AG20443 (cell line): ENCODE results near the gene TMEM270.
"Not testable (repeated sequence)": the region's sequence is repeated elsewhere in the genome, so short reads cannot be mapped to it uniquely, and the experiment has no call there.

ENCODE experiments used
- DNase-seq: peaks from one replicate; pipeline ENCODE4 v3.0.0; 2012; ENCODE audit warnings: low spot score, mixed read lengths

The TMEM270 gene

GRCh38 chr7:73861305-73861704 lies 346 bp downstream of the TMEM270 start:
- DNase-seq: no peak

GRCh38 chr7:73864981-73865711 lies 4.2 kb downstream of the TMEM270 start:
- no peak for DNase-seq

- DNase-seq: peak; percentile 81
These were observed 4.9 kb downstream of the TMEM270 start for GRCh38 chr7:73865738-73866445.

DNA sequence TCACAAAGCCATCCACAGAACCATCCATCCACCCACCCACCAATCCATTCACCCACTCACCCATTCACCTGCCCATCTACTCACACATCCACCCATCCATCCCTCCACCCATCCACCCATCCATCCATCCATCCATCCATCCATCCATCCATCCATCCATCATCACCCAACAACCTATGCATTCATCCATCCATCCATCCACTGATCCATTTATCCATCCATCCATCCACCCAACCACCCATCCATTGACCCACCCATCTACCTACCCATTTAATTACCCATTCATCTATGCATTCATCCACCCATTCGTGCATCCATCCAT lies 5.4 kb downstream of the TMEM270 start:
- DNase-seq: no peak

DNA sequence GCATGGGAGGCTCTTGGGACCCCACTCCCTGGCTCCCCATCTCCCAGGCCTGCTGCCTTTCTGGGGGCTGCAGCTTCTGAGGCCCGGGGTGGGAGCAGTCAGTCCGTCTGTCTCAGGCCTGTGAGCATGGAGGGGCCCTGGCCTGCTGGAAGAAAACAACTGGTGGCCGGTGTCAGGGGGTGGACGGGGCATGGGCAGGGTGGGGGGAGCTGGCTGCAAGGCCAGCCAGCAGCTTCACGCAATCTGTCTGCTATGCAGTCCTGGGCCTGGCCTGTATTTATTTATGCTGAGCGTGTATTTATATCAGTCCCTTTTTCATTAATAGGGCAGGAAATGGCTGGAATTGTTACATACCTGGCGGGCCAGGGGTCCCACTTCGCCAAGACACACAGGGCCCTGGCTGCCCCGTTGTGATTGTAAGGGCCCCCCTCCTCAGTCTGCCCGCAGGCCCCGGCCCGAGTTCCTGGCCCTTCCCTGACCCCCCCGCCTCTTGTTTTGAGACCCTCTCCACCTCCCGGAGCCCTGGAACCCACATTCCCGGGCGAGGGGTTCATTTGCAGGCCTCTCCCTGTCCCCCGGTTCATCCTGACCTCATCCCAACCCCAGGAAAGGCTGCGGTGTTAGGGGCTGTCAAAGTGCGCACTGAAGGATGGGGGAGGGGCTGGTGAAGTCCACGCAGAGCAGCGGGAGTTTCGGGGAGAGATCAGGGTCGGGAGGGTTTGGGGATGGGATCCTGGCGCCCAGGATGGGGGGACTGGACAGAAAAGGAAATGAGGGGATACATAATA lies 8.2 kb downstream of the TMEM270 start:
- no peak for DNase-seq

GRCh38 chr7:73870041-73870492 lies 9.1 kb downstream of the TMEM270 start:
- no peak for DNase-seq

DNA sequence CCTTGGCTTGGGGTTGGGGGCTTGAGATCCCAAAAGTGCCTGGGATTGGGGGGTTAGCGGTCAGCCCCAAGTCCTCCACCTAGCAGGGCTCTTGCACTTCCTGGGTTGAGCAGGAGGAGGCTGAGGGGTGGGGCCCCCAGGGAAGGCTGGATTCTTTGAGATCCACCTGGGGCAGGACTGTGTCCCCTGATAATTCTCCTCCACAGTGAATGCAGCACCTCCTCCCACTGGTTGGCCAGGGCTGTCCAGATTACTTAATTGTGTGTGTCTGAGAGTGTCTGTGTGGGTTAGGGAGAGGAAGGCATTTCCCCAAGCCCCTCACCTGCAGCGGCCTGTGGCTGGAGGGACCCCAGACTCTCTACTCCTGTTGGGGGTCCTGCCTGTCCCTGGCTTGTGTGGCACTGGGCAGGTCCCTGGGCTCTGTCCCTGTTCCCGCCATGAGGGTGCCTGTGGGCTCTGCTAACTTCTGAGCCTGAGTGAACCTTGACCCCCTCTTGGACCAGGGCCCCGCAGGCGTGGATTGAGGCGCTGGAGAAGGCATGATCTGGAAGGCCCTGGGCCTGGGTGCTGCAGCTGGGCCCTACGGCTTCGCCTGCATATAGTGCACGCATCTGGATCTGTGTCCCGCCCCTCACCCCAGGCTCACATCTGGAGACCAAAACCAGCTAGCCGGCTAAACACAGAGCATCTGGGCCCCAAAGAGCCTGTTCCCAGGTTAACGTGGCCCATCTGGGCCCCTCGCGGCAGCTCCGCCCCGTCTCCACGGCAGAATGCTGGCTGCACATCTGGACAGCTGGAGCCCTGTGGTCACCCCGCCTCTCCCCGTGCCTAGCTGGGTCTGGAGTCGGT lies 10.4 kb downstream of the TMEM270 start:
- peak; percentile 30 for DNase-seq

- no peak for DNase-seq
These were observed 11.3 kb downstream of the TMEM270 start for GRCh38 chr7:73872056-73872908.

DNA sequence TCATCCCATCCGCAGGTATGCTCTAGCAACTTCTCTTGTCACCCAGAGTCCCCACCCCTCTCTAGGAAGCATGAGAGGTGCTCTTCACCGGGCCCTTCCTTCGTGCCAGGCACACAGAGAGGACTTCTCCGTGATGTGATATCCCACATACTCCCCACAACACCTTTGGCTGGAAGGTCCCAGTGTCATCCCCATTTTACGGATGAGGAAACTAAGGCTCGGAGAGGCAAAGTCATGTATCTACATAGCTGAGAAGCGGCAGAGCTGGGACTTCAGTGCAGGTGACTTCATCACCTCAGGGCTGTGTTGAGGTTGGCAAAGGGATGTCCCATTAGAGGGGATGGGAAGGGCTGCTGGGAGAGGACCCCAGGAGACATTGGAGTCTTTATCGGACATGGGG lies 15.4 kb downstream of the TMEM270 start:
- no peak for DNase-seq

DNA sequence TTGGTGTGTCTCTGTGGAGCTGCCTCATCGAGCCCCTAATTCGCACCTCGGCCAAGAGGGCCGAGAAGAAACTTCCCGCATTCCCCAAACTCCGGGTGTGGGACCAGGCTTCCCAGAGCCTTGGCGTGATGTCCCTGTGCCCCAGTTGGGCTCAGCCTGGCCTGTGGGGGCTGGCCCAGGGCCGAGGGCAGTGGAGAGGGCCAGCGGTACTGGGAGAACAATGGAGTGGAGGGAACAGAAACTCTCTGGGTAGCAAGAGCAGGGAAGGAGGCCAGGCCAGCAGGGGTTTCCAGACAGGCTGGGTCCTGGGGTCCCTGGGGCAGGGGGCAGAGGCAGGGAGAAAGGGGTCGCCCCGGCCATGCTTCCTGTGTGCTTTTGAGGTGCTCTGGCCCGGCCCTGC lies 16.0 kb downstream of the TMEM270 start:
- DNase-seq: no peak

GRCh38 chr7:73879977-73880681 lies 19.2 kb downstream of the TMEM270 start:
- peak; percentile 90 for DNase-seq

GRCh38 chr7:73880755-73881328 lies 19.9 kb downstream of the TMEM270 start:
- no peak for DNase-seq

- no peak for DNase-seq
These were observed 20.5 kb downstream of the TMEM270 start for GRCh38 chr7:73881352-73882046.

DNA sequence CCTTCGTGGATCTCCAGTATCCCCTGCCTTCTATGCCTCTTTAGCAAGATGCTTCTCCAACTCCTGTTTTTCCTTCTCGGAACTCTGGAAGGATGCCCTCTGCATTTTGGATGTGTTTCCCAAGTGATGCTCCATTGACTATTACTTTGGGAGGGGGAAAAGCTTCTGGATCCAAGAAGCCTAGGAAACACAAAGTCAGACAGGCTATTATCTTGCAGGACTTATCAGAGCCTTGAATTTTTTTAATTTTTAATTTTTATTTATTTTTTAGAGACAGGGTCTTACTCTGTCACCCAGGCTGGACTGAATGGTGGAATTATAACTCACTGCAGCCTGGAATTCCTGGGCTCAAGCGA lies 21.1 kb downstream of the TMEM270 start:
- DNase-seq: no peak

DNA sequence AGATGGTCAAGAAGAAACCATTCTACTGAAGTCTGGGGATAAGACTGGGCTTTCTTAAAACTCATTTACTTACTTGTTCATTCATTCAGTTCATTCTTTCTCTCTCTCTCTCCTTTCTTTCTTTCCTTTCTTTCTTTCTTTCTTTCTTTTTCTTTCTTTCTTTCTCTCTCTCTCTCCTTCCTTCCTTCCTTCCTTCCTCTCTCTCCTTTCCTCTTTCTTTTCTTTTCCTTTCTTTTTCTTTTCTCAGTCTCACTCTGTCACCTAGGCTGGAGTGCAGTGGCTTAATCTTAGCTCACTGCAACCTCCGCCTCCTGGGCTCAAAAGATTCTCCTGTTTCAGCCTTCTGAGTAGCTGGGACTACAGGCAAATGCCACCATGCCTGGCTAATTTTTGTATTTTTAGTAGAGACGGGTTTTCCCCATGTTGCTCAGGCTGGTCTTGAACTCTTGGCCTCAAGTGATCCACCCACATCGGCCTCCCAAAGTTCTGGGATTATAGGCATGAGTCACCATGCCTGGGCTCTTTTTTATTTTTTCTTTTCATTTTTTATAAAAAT lies 24.0 kb downstream of the TMEM270 start:
- DNase-seq: not testable (repeated sequence)

- DNase-seq: no peak
These were observed 24.5 kb downstream of the TMEM270 start for GRCh38 chr7:73885433-73885974.

DNA sequence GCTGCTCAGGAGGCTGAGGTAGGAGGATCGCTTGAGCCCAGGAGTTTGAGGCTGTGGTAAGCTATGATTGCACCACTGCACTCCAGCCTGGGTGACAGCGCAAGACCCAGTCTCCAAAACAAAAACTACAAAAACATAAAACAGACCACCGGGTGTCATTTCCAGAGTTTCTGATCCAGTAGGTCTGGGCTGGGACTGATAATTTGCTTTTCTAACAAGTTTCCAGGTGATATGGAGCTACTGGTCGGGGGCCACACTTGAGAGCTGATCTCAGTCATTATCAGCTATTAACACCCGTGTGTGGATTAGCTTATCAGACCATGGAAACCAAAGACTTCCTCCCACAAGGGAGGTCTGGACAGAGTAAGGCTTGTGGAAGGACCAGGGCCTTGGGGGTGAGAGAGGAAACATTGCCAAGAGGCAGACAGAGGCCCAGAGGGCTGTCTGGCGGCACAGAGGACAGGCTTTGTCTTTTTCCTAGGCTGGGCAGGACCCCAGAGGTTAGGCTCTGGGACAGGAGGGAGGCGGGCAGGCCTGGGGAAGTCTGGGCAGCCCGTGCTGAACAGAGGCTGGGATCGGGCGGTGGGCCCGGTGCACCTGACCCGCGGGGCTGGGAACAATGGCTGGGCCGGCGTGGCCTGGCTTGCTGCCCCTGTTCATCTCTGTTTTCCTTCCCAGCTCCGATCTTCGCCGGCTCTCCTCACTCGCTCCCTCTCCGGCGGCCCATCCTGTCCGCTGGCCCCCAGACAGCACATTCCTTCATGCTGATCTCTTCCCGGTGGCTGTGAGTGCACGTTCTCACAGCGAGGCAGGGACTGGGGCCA lies 25.2 kb downstream of the TMEM270 start:
- DNase-seq: peak; percentile 86

GRCh38 chr7:73887762-73888161 lies 26.8 kb downstream of the TMEM270 start:
- no peak for DNase-seq
